Lung microvascular endothelial cell (primary cell): ENCODE measurements around the gene MAF. TPM values are rescaled to one million over a fixed set of nuclear protein-coding genes. Genes with fewer than 3 reads are reported as not detected.

ENCODE experiments used
- DNase-seq, 2 donors: peaks; one replicate each; pipeline versions ENCODE4 v3.0.0 to v3.0.0-alpha.2; 2010; ENCODE audit warnings: low read depth in 2 of 2
- total RNA-seq: library from RNA; depleted of rRNA; stranded (reverse); fragments of >200 nt; gene quantifications from 2 replicates; pipeline ENCODE4 v1.2.1, GENCODE V29; 2014

MAF gene
- total RNA-seq, 1 donor from 2014 or later: 70.0 TPM

GRCh38 chr16:79612207-79612606, 11.7 kb upstream of the MAF start:
- DNase-seq: no peak

DNA sequence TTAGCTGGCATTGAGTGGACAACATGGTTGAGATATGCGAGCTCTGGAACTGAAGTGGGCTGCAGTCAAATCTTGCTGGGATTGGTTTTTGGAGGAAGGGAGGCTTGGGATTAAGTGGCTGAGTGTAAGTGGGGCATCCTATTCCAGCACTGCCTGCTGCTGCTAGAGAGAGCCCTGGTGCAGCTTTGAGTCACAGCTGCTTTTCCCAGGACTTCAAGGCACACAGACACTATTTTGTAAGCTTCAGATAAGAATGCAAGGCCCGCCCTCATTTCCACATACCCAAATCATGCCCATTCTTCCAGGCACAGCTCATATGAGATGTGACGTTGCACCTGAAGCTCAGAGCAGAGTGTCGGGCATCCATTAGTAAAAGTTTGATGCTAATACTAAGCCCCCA, 10.2 kb upstream of the MAF start:
- no peak for DNase-seq

DNA sequence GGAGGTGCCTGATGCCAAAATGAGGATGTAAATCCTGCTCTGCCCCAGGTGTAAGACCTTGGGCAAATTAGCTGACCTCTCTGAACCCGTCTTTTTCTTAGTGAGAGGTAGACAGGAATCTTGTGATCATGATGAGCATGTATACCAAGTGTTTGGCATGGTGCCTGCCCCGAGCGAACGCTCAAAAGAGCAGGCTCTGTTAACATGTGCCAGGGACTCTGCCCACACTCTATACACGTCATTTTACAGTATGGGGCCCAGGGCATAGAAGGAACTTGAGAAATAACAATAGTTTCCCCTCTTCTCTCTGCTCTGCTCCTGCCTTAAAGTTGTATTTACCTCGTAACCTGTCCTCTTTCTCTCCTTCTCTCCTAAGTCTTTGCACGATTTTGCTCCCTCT, 9.3 kb upstream of the MAF start:
- no peak for DNase-seq

- DNase-seq: no peak
These were observed 8.4 kb upstream of the MAF start for GRCh38 chr16:79608976-79609375.

DNA sequence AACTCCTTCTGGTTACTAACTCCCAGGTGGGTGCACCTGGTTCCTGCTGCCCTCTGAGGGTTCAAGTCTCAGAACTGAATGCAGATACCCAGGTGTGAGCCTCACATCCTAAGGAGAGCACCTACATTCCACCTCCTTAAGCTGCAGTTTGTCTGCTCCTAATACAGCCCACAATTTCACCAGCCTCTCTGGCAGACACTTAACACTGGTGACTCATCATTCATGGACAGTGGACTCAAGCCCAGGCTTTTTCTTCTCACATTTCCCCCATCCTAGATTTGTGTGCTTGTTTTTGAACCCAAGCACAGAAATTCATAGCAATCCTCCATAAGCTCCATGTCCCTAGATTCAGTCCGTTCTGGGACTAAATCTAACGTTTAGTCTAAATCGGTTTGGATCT, 7.0 kb upstream of the MAF start:
- DNase-seq: no peak

DNA sequence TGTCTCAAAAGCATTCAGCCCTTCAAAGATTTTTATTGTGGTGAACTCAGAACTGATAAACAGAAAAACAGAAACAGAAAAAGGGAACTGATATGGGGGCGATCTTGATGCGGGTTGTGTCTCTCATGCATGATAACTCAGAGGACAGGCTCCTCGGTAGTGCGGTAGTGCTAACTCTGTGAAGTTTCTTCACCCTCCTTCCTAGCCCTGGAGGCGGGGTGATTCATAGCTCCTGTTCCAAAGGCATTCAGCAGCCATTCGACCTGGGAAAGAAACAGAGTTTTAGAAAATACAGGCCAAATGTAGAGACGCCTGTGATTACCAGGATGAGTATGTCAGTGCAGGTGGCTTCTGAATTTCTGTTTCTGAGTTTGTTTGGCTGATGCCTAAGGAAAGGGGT, 5.5 kb upstream of the MAF start:
- DNase-seq: no peak

- no peak for DNase-seq
These were observed 2.5 kb upstream of the MAF start for GRCh38 chr16:79603055-79603454.

GRCh38 chr16:79602628-79603014, 2.1 kb upstream of the MAF start:
- DNase-seq: no peak

GRCh38 chr16:79601931-79602627, 1.5 kb upstream of the MAF start:
- DNase-seq: peak; percentile 78 to 91

DNA sequence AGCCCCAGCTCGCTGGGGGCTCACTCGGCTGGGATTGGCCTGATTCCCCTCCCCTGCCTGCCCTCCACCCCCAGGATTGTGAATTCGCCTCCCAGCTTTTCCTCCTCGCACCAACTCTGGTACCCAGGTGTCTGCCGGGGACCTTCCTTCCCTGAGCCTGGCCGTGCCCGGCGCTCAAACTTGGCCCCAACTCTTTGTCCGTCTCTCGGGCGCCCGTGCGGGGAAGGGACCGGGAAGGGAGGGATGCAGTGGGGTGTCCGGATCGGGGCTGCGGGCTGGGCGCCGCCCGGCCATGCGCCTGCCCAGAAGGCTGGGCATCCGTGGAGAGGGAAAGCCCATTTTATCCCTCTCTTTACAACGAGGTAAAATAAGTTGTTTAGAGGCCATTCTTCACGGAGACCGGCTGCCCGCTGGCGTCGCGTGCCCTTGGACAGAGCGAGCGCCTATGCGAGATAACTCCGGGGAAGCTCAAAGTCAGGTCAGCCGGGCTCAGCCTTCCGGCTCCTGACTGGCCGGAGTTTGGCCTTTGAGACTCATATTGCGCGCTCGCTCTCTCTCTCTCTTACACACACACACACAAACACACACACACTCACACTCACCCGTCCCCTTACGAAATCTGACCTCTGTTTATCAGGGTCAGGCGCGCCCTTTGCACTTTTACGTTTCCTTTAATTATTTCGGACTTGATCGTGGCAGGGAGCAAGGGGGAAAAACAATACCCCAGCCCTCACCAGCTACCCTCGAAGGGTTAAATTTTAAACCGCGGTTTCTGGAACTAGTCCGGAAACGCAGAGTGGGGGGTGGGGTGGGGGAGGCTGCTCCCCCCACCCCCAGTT, 774 bp upstream of the MAF start:
- DNase-seq: peak; percentile 33 to 52

- peak; percentile 59 to 74 for DNase-seq
These were observed 500 bp downstream of the MAF start for GRCh38 chr16:79599837-79600637.

DNA sequence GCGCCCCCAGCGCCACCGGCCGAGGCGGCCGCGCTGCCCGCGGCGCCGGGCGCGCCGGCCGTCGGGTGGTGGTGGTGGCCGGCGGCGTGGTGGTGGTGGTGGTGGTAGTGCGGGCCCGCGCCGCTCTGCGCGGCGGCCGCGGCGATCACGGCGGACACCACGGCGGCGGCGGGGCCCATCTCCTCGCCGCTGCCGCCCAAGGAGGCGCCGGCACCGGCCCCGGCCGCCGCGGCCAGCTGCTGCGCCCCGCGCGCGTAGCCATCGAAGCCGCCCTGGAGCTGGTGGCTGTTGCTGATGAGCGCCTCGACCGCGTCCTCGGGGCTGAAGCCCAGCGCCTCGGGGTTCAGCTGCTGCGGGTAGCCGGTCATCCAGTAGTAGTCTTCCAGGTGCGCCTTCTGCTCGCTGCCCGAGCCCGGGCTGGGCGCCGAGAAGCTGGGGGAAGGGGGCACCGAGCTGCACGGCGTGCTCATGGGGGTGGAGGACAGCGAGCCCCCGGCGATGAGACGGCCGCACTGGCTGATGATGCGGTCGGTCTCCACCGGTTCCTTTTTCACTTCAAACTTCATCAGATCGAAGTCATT, 1.2 kb downstream of the MAF start:
- peak in 1 of 2 donors; percentile 23 for DNase-seq

GRCh38 chr16:79598348-79599181, 2.0 kb downstream of the MAF start:
- DNase-seq: peak; percentile 53 to 68

GRCh38 chr16:79598063-79598347, 2.5 kb downstream of the MAF start:
- no peak for DNase-seq

DNA sequence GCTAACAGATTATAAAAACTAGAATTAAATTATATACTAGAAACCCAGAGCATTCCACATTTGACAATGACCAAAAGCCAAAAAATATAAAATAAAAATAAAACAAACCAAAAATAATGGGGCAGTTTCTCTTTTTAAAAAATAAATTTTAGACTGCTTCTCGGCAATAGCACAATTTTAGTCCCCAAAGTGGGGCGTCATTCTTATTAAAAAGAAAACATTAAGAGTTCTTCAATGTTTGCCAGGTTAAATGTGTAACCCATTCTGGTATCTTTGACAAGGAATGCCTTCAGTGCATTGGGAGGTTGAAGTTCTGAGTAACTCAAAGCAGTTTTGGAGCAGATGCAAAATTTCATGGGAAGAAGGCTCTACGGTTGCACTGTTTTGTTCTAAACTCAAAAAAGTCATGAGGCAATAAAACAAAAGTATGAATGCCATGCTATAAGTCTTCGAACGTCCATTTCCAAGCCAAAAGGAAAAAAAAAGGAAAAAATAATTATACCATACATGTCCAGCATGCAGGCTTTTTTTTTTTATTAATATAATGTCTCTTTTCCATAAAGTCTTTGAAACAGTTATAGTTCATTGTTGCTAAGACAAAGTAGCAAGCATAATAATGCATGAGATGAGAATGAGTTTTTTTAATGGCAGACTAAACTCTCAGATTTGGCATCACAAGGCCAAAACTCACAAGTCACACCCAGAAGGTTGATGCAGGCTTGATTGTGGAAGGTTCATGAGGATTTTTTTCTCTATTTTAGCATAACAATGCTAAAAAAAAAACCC, 3.1 kb downstream of the MAF start:
- DNase-seq: no peak

GRCh38 chr16:79595931-79596450, 4.5 kb downstream of the MAF start:
- DNase-seq: peak in 1 of 2 donors; percentile 54

- DNase-seq: peak; percentile 21 to 42
These were observed 5.3 kb downstream of the MAF start for GRCh38 chr16:79595231-79595641.

- no peak for DNase-seq
These were observed 6.8 kb downstream of the MAF start for GRCh38 chr16:79593754-79594153.

DNA sequence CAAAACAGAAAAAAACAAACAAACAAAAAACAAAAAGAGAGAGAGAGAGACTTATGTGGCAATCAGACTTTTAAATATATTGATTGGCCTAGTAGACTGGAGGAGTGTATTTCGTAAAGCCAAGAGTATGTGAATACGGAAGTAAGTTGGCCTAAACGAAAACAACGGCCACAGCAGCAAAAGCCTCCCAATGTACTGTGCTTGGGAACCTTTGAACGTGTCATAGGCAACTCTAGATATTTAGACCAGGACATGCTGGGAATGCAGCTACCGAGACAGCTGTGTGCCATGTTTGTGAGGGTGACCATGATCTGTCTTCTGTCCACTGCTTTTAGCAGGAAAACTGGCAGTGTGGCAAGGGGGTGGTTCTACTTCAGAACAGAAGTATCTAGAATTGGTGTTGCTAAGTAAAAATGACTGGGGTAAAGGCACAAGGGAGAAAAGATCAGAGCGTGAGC, 7.4 kb downstream of the MAF start:
- peak; percentile 12 to 43 for DNase-seq

- DNase-seq: no peak
These were observed 8.4 kb downstream of the MAF start for GRCh38 chr16:79592186-79592585.
